ENCODE data around the gene LPIN3. TPM values are rescaled to one million over a fixed set of nuclear protein-coding genes. Genes with fewer than 3 reads are reported as not detected.
A peak's percentile ranks its signal among the peaks of the same experiment; 100 is the strongest.

The LPIN3 gene, protein sequence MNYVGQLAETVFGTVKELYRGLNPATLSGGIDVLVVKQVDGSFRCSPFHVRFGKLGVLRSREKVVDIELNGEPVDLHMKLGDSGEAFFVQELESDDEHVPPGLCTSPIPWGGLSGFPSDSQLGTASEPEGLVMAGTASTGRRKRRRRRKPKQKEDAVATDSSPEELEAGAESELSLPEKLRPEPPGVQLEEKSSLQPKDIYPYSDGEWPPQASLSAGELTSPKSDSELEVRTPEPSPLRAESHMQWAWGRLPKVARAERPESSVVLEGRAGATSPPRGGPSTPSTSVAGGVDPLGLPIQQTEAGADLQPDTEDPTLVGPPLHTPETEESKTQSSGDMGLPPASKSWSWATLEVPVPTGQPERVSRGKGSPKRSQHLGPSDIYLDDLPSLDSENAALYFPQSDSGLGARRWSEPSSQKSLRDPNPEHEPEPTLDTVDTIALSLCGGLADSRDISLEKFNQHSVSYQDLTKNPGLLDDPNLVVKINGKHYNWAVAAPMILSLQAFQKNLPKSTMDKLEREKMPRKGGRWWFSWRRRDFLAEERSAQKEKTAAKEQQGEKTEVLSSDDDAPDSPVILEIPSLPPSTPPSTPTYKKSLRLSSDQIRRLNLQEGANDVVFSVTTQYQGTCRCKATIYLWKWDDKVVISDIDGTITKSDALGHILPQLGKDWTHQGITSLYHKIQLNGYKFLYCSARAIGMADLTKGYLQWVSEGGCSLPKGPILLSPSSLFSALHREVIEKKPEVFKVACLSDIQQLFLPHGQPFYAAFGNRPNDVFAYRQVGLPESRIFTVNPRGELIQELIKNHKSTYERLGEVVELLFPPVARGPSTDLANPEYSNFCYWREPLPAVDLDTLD
- 10 to 100 TPM in 1 of 2 donors, 1 to 10 TPM in 1; 9.7 to 13.7 TPM for total RNA-seq

DNA sequence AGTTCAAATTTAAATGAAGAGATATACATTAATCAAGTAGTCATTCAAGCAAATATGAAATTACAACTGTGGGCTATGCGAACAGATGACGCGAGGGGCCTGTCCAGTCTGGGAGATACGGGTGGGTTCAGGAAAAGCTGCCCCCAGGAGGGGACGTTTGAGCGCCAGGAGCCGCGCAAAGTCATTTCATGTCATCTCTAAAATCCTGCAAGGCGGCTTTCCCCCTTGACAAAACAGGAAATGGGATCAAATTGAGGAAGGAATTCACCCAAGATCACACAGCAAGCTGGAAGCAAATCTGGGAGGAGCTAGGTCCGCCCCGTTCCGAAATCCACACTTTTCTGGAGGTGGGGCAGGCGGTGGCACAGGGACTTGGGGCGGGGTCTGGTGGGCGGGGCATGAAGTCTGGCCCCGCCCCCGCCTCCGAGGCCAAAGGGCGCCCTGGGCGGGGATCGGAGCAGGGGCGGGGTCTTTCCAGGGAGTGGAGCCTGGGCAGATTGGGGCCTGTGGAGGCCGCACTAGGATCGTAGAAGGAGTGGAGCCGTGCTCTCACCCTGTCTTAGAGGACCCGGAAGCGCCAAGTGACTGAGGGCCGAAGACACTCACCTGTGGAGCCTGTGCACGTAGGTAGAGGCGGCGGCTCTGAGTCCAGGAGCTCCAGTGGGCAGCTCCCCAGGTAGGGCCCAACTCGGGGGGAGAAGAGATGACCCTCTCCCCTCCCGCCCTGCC, at the start of gene LPIN3:
Gene LPIN3, plus strand, starts transcription at position 495 of the 729 bp plus-strand sequence. CDS start 4,983 bp downstream, outside the sequence.
- TF ChIP-seq, protein P1, sequence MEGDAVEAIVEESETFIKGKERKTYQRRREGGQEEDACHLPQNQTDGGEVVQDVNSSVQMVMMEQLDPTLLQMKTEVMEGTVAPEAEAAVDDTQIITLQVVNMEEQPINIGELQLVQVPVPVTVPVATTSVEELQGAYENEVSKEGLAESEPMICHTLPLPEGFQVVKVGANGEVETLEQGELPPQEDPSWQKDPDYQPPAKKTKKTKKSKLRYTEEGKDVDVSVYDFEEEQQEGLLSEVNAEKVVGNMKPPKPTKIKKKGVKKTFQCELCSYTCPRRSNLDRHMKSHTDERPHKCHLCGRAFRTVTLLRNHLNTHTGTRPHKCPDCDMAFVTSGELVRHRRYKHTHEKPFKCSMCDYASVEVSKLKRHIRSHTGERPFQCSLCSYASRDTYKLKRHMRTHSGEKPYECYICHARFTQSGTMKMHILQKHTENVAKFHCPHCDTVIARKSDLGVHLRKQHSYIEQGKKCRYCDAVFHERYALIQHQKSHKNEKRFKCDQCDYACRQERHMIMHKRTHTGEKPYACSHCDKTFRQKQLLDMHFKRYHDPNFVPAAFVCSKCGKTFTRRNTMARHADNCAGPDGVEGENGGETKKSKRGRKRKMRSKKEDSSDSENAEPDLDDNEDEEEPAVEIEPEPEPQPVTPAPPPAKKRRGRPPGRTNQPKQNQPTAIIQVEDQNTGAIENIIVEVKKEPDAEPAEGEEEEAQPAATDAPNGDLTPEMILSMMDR (IDR thresholded peaks at IDR 0.05), result peak in 1 of 2 donors; percentile 42
- peak within 1 kb of the TSS; percentile 78 to 81 for H3K27ac ChIP-seq
- H3K4me3 ChIP-seq, result peak within 1 kb of the TSS; percentile 41 to 54
- H3K27me3 ChIP-seq, result no peaks in the 10 kb centered on the region
- H3K36me3 ChIP-seq, result no peaks in the 10 kb centered on the region
- H3K9me3 ChIP-seq, result no peaks in the 10 kb centered on the region
- H3K4me1 ChIP-seq, result peaks cover 0 to 21% of the 10 kb centered on the region in 2 donors
- peak; percentile 93 for DNase-seq (ENCODE audit: low spot score)

DNA sequence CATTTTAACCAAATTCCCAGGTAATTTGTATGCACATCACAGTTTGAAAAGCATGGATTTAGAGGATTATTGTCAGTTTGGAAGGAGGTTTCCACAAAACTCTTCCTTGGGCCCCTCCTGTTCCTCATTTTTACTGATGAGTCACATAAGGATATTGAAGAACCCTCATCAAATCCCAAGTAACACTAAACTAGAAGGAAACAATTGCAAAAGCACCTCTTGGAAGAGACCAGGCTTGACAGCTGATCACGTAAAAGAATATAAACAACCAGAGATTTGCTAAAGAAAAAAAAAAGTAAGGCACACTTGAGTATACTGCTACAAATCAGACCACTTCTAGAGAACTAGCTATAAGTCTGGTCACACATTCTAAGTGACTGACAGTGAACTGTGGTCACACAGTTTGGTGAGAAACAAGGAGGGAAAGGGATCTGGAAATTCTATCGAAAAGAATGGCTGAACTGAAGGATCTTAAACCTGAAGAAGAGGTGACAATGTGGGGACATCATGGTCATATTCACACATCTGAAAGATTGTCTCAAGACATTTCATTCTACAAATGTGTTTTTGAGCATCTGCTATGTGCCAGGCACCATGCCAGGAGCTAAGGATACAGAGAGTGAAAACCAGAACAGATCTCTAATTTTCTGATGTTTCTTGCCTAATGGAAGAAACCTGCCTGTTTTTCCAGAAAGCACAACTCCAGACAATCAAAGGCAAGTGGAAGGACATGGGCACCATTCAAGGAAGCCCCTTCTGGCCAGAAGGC, 47.2 kb upstream of the LPIN3 start:
- H3K27me3 ChIP-seq, result no peaks in the 10 kb centered on the region
- no peak for DNase-seq (ENCODE audit: low spot score)
- no peak overlapping the region for H3K4me3 ChIP-seq
- H3K36me3 ChIP-seq, result no peaks in the 10 kb centered on the region
- no peaks in the 10 kb centered on the region for H3K9me3 ChIP-seq
- TF ChIP-seq, protein P1 (IDR thresholded peaks at IDR 0.05), result no peak
- H3K4me1 ChIP-seq, result peaks cover 0 to 4% of the 10 kb centered on the region in 2 donors
- no peak overlapping the region for H3K27ac ChIP-seq

DNA sequence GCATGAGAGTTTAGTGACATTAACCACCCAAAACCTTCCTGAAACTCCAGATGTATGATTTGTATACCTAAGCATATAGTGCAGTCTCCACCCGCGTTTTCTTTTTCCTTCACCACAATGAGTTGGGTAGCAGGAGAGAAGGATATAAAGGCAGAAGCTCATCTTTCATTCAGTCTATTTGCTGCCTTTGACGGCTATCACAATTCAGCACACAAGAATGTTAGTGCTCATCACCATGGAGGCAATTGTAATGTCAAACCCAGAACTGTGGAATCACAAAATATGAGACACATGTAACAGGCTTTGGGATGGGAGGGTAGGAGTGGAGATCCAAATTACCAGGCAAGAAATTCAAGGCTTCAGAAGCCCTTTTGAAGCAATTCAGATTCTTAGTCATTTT, 40.7 kb upstream of the LPIN3 start:
- no peak for DNase-seq (ENCODE audit: low spot score)
- Histone ChIP-seq H3K36me3 (no peaks in the 10 kb centered on the region), H3K27me3 (no peaks in the 10 kb centered on the region), H3K4me3 (no peak overlapping the region), H3K4me1 (peaks cover 0 to 24% of the 10 kb centered on the region in 2 donors), H3K9me3 (no peaks in the 10 kb centered on the region), H3K27ac (no peak overlapping the region)
- TF ChIP-seq, protein P1 (IDR thresholded peaks at IDR 0.05), result no peak

DNA sequence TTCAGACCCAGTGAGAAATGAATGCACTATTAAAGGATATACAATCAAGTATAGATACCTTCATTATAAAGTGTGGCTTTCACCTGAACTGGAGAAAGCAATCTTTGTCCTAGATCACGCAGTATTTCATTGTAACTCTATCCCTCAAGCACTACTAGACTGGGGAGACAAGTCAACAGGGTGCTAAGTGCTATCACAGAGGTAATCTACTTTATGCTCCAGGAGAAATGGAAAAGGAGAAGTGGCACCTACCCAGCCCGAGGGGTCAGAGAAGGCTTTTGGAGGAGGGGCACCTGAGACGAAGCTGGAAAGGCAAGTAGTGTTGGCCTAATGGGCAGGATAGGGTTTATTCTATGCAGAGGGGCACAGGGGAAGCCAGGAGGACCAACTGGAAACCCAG, 40.2 kb upstream of the LPIN3 start:
- Histone ChIP-seq H3K4me1 (peaks cover 0 to 24% of the 10 kb centered on the region in 2 donors), H3K27ac (no peak overlapping the region)
- TF ChIP-seq, protein P1 (IDR thresholded peaks at IDR 0.05), result no peak

DNA sequence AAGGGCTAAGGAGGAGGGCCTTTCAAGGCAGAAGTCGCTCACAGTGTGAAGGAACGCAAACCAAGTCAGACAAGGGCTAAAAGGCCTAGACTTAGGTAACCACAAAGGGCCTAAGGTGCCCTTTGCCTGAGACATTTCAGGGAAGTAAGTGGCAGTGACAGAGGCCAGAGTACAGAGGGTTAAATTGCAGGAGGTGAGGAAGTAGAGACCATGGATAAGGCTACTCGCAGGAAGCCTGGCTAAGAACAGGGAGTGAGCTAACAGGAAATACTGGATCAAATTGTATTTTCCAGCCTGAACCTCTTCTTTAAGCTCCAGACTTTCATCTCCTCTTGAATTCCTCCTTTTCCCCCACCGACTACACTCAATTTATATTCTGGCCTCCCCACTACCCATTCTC, 39.7 kb upstream of the LPIN3 start:
- Histone ChIP-seq H3K4me3 (no peak overlapping the region), H3K9me3 (no peaks in the 10 kb centered on the region), H3K27me3 (no peaks in the 10 kb centered on the region), H3K36me3 (no peaks in the 10 kb centered on the region), H3K4me1 (peaks cover 0 to 24% of the 10 kb centered on the region in 2 donors), H3K27ac (no peak overlapping the region)
- no peak for DNase-seq (ENCODE audit: low spot score)
- TF ChIP-seq, protein P1 (IDR thresholded peaks at IDR 0.05), result no peak

More for the DNA sequence above, 40.2 kb upstream of the LPIN3 start:
- no peak overlapping the region for H3K4me3 ChIP-seq
- H3K27me3 ChIP-seq, result no peaks in the 10 kb centered on the region
- H3K36me3 ChIP-seq, result no peaks in the 10 kb centered on the region
- H3K9me3 ChIP-seq, result no peaks in the 10 kb centered on the region
- no peak for DNase-seq (ENCODE audit: low spot score)
